Thyroid gland (tissue), 4 donors: ENCODE results near the gene TBCCD1. TPM values are rescaled to one million over a fixed set of nuclear protein-coding genes. Genes with fewer than 3 reads are reported as not detected.

Source experiments
- DNase-seq, 2 donors: peaks; one replicate each; pipeline ENCODE4 v3.0.0-alpha.2; 2019
- H3K27ac ChIP-seq, 3 donors: fragments of 200-600 bp; sonication (generic); 1 replicate in 2 of 3; 2 replicates in 1 of 3; pipeline ENCODE4 v1.5.1; 2016 to 2019; ENCODE audit warnings: mild to moderate bottlenecking in 1 of 3, moderate library complexity in 1 of 3
- H3K27me3 ChIP-seq: fragments of 200-600 bp; sonication (generic); one replicate; pipeline ENCODE4 v1.5.1; 2019
- H3K36me3 ChIP-seq, 2 donors: fragments of 200-600 bp; sonication (generic); one replicate each; pipeline ENCODE4 v1.5.1; 2016 to 2019
- H3K4me1 ChIP-seq, 2 donors: fragments of 200-600 bp; sonication (generic); one replicate each; pipeline ENCODE4 v1.5.1; 2017 to 2019
- H3K4me3 ChIP-seq, 3 donors: fragments of 200-600 bp; sonication (generic); replicated peaks in 1 of 3; 1 replicate in 2 of 3; 2 replicates in 1 of 3; pipeline ENCODE4 v1.5.1; 2016; ENCODE audit warnings: mild to moderate bottlenecking in 1 of 3
- H3K9me3 ChIP-seq: fragments of 200-600 bp; sonication (generic); one replicate; pipeline ENCODE4 v1.5.1; 2017
- CTCF ChIP-seq, 6 experiments: fragments of 200-600 bp in 3 of 6; fragments of 450-650 bp in 3 of 6; sonication (generic) in 3 of 6; IDR thresholded peaks; one replicate each; pipeline ENCODE4 v1.5.1; 2016 to 2019; ENCODE audit warnings: antibody characterized with exemption in 6 of 6, mild to moderate bottlenecking in 2 of 6, inconsistent platforms in 1 of 6, moderate library complexity in 1 of 6
- POLR2A ChIP-seq, 2 donors: fragments of 450-650 bp; IDR thresholded peaks; one replicate each; pipeline ENCODE4 v1.6.1; 2017; ENCODE audit warnings: antibody characterized with exemption in 2 of 2, mild to moderate bottlenecking in 2 of 2, moderate library complexity in 1 of 2
- WGBS, 2 donors: methylation state at CpG; one replicate each; pipeline ENCODE4 v1.1.5; 2017; 5-methylcytosine and 5-hydroxymethylcytosine counted together
- intact Hi-C: fragments of 100-400 bp; cut with DNase I; formaldehyde crosslinking; loops from one replicate; pipeline ENCODE4 v1.15.1; 2023
- total RNA-seq, 4 donors: library from RNA; depleted of rRNA; stranded (reverse); fragments of >200 nt; gene quantifications; one replicate each; pipeline ENCODE4 v1.2.3, GENCODE V29; 2016

Gene TBCCD1
- 10 to 100 TPM; 20.8 to 24.3 (median 21.6) TPM for total RNA-seq

GRCh38 chr3:186567072-186567921 is at the start of gene TBCCD1:
Gene TBCCD1 (minus strand): TSS chr3:186567339. CDS start chr3:186564329, 3,010 bp downstream.
- WGBS, 2 donors = 0 to 1% methylated on average over 13 to 19 of the region's 66 CpGs
- intact Hi-C loops = no loop called here
- Histone ChIP-seq H3K9me3 (no peaks in the 10 kb centered on the region), H3K4me1 (peaks cover 25 to 35% of the 10 kb centered on the region in 2 donors), H3K36me3 (peaks cover 0 to 3% of the 10 kb centered on the region in 2 donors), H3K27ac (peak within 1 kb of the TSS; percentile 6 to 90 (median 78)), H3K4me3 (peak within 1 kb of the TSS; percentile 43 to 91 (median 68)), H3K27me3 (no peaks in the 10 kb centered on the region)
- peak; percentile 89 to 92 for DNase-seq
- TF ChIP-seq CTCF (IDR thresholded peaks at IDR 0.05) (no peak), POLR2A (IDR thresholded peaks at IDR 0.05) (peak; percentile 69 to 98)

- TF ChIP-seq POLR2A (IDR thresholded peaks at IDR 0.05) (no peak), CTCF (IDR thresholded peaks at IDR 0.05) (no peak)
- Histone ChIP-seq H3K4me3 (no peak overlapping the region), H3K9me3 (no peaks in the 10 kb centered on the region), H3K36me3 (no peaks in the 10 kb centered on the region), H3K27me3 (no peaks in the 10 kb centered on the region), H3K27ac (no peak overlapping the region), H3K4me1 (peaks cover 3 to 9% of the 10 kb centered on the region in 2 donors)
- DNase-seq = no peak
- intact Hi-C loops = loop anchor here (5.0 to 10.0 kb wide), 2 partner anchors 139 to 206 kb away; no protein-coding TSS in a partner anchor
- WGBS, 2 donors = 86 to 89% methylated on average over 8 of the region's 8 CpGs
Measured at GRCh38 chr3:186616299-186616617, 49.1 kb upstream of the TBCCD1 start.

GRCh38 chr3:186614597-186615483 is 47.7 kb upstream of the TBCCD1 start:
- no peaks in the 10 kb centered on the region for H3K27me3 ChIP-seq
- no peaks in the 10 kb centered on the region for H3K36me3 ChIP-seq
- intact Hi-C loops = loop anchor here (5.0 to 10.0 kb wide), 2 partner anchors 140 to 207 kb away; no protein-coding TSS in a partner anchor
- H3K4me1 ChIP-seq = peaks cover 3 to 9% of the 10 kb centered on the region in 2 donors
- no peak overlapping the region for H3K4me3 ChIP-seq
- WGBS, 2 donors = 35 to 40% methylated on average over 16 of the region's 16 CpGs
- DNase-seq = peak; percentile 70 to 76
- no peak overlapping the region for H3K27ac ChIP-seq
- TF ChIP-seq POLR2A (IDR thresholded peaks at IDR 0.05) (no peak), CTCF (IDR thresholded peaks at IDR 0.05) (peak; percentile 81 to 95 (median 88))
- H3K9me3 ChIP-seq = no peaks in the 10 kb centered on the region

GRCh38 chr3:186614266-186614596 is 47.1 kb upstream of the TBCCD1 start:
- H3K36me3 ChIP-seq = no peaks in the 10 kb centered on the region
- no peak overlapping the region for H3K27ac ChIP-seq
- TF ChIP-seq CTCF (IDR thresholded peaks at IDR 0.05) (no peak), POLR2A (IDR thresholded peaks at IDR 0.05) (no peak)
- H3K4me1 ChIP-seq = peaks cover 3 to 9% of the 10 kb centered on the region in 2 donors
- no peak for DNase-seq
- 64 to 71% methylated on average over 6 of the region's 6 CpGs for WGBS, 2 donors
- H3K9me3 ChIP-seq = no peaks in the 10 kb centered on the region
- H3K27me3 ChIP-seq = no peaks in the 10 kb centered on the region
- H3K4me3 ChIP-seq = no peak overlapping the region
- intact Hi-C loops = loop anchor here (10.0 kb wide), 1 partner anchor 141 kb away; no protein-coding TSS in a partner anchor
